RWPE1 (cell line): ENCODE results near the gene COL2A1.

Source experiments
- CTCF ChIA-PET: fragments of 350-600 bp; sonication (Branson Sonifier 250); formaldehyde crosslinking; extraction: SDS; loops from one replicate; lab custom pipeline; 2021; lab: Yijun Ruan, JAX
- POLR2A ChIA-PET: fragments of 400-600 bp; formaldehyde crosslinking; extraction: SDS; loops from one replicate; lab custom pipeline; 2020; ENCODE audit warnings: antibody characterized with exemption; ENCODE audit not compliant: low non-redundant PET; lab: Yijun Ruan, JAX
- DNase-seq: peaks from one replicate; pipeline ENCODE4 v3.0.0; 2012; ENCODE audit warnings: low spot score
- H3K27ac ChIP-seq: fragments of 450-650 bp; 2 replicates; pipeline ENCODE4 v1.5.1; 2017
- CTCF ChIP-seq: fragments of 450-650 bp; conservative IDR thresholded peaks from 2 replicates; pipeline ENCODE4 v1.5.1; 2017; ENCODE audit warnings: low read depth, mild to moderate bottlenecking

Gene COL2A1

GRCh38 chr12:47987411-47988072 lies 16.7 kb downstream of the COL2A1 start:
- no peak overlapping the region for H3K27ac ChIP-seq
- POLR2A ChIA-PET, result no interaction called here
- CTCF ChIA-PET, result interaction anchor here (0.6 kb wide), 1 partner anchor 24 kb away, joined by 3 read pairs; the partner anchor contains the start of gene TMEM106C
- no peak for DNase-seq
- TF ChIP-seq CTCF, result no peak

DNA sequence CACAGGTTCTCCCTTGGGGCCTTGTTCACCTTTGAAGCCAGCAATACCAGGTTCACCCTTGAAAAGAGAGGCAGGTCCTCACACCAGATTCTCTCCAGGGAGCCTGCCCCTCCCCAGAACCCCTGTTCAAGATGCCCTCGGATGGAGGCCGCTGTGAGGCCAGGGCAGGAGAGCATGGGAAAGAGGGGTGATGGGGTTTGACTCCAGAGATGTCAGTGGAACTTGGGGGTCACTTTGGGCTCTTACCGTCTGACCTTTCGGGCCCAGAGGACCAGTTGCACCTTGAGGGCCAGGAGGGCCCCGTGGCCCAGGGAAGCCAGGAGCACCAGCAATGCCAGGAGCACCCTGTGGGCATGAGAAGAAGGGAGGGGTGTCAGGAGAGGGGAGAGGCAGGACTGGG lies 17.4 kb downstream of the COL2A1 start:
- ChIA-PET POLR2A (no interaction called here), CTCF (no interaction called here)
- no peak overlapping the region for H3K27ac ChIP-seq
- TF ChIP-seq CTCF, result no peak
- DNase-seq, result no peak

GRCh38 chr12:47986291-47986660 lies 18.0 kb downstream of the COL2A1 start:
- ChIA-PET CTCF (no interaction called here), POLR2A (no interaction called here)
- no peak for TF ChIP-seq CTCF
- no peak for DNase-seq
- H3K27ac ChIP-seq, result no peak overlapping the region

GRCh38 chr12:47985596-47986290 lies 18.5 kb downstream of the COL2A1 start:
- ChIA-PET POLR2A (no interaction called here), CTCF (no interaction called here)
- TF ChIP-seq CTCF, result no peak
- H3K27ac ChIP-seq, result no peak overlapping the region
- no peak for DNase-seq

GRCh38 chr12:47984331-47984801 lies 19.9 kb downstream of the COL2A1 start:
- CTCF ChIA-PET, result no interaction called here
- POLR2A ChIA-PET, result no interaction called here
- no peak for TF ChIP-seq CTCF
- no peak for DNase-seq
- no peak overlapping the region for H3K27ac ChIP-seq

DNA sequence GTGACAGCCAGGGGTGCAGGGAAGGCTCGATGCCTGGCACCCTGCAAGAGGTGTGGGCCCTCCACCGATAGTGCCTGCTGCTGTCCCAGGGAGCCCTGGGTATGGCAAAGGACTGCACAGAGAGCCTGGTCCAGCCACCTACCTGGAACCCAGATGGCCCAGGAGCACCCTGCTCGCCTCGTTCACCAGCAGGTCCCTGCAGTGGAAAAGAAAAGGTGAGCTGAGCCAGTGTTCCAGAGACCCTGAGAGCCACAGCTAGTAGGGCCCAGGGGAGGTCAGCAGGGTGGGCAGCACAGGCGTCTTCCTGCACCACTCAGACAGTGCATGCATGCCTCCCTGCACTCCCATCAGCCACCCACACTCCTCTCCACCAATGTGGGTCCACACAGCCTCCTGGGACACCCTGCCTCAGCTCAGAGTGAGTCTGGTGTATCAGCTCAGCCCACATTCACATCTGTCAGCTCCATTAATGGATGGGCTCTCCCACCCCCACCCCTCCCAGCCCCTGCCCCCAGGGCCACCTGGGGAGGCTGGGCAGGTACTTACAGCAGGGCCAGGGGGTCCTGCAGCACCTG lies 20.6 kb downstream of the COL2A1 start:
- POLR2A ChIA-PET, result no interaction called here
- TF ChIP-seq CTCF, result no peak
- CTCF ChIA-PET, result interaction anchor here (0.6 kb wide), 1 partner anchor 125 kb away, joined by 3 read pairs; no protein-coding TSS in a partner anchor
- no peak for DNase-seq
- no peak overlapping the region for H3K27ac ChIP-seq
